Left kidney (tissue), 2 donors: ENCODE results near the gene SNED1. TPM values are rescaled to one million over a fixed set of nuclear protein-coding genes. Genes with fewer than 3 reads are reported as not detected.

ENCODE experiments used
- DNase-seq: peaks from one replicate; pipeline ENCODE4 v3.0.0-alpha.2; 2013
- polyA plus RNA-seq: library from polyadenylated mRNA; unstranded; fragments of 120-200 nt; gene quantifications from one replicate; pipeline ENCODE4 v1.2.1, GENCODE V29; 2013; ENCODE audit not compliant: insufficient read length

SNED1 gene
- polyA plus RNA-seq, 1 donor: 8.2 TPM

- DNase-seq: no peak
Observed at GRCh38 chr2:241006412-241006811, 8.0 kb downstream of the SNED1 start.

DNA sequence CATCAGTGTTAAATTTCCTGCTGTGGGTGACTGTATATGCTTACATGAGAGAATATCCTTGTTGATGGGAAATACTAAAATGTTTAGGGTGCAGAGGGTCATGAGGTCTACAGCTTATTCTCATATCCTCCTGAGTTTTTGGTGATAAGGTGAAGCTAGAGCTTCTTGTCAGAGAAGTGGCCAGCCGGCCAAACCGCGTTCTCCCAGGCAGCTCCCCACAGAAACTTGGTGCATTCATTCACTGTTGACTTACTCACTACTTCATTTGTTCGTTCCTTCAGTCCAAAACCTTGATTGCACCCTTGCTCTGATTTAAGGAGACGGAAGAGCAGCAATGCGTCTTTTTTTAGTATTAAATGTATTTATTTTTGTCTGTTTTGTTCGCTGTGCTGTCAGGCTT lies 8.7 kb downstream of the SNED1 start:
- no peak for DNase-seq

GRCh38 chr2:241007880-241008710 lies 9.7 kb downstream of the SNED1 start:
- no peak for DNase-seq

GRCh38 chr2:241008711-241009121 lies 10.3 kb downstream of the SNED1 start:
- no peak for DNase-seq

DNA sequence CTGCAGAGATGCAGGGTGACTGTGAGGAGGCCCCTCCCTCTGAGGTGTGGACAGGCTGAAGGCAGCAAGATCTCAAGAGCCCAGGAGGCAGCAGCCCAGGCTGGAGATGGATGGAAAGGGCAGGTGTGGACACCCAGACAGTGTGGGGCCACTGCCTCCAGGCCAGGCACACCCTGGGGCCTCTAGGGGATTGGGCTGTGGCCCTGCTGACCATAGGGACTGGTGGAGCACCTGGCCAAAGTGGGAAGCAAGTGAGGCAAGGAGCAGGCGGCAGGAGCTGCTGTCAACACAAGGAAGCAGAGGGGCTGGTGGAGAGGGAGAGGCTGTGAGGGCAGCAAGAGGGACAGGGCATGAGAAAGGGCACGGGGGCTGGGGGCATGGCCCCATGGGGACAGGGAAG lies 10.8 kb downstream of the SNED1 start:
- DNase-seq: no peak

- peak; percentile 51 for DNase-seq
Observed at GRCh38 chr2:241009601-241010530, 11.4 kb downstream of the SNED1 start.

- no peak for DNase-seq
Observed at GRCh38 chr2:241010531-241011295, 12.3 kb downstream of the SNED1 start.

DNA sequence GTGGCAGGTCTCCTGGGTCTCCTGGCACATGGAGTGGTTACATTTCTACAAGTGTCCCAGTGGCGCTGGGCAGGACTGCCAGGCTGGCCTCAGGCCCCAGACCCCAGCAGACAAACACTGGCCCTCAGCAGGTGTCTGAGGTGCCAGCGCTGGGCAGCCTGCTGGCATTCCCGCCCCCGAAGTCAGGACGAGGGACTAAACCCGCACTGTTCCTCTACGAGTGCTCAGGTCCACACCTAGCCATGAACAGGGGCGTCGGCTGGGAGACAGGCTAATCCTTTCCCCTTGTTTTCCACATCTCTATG lies 12.8 kb downstream of the SNED1 start:
- DNase-seq: no peak

DNA sequence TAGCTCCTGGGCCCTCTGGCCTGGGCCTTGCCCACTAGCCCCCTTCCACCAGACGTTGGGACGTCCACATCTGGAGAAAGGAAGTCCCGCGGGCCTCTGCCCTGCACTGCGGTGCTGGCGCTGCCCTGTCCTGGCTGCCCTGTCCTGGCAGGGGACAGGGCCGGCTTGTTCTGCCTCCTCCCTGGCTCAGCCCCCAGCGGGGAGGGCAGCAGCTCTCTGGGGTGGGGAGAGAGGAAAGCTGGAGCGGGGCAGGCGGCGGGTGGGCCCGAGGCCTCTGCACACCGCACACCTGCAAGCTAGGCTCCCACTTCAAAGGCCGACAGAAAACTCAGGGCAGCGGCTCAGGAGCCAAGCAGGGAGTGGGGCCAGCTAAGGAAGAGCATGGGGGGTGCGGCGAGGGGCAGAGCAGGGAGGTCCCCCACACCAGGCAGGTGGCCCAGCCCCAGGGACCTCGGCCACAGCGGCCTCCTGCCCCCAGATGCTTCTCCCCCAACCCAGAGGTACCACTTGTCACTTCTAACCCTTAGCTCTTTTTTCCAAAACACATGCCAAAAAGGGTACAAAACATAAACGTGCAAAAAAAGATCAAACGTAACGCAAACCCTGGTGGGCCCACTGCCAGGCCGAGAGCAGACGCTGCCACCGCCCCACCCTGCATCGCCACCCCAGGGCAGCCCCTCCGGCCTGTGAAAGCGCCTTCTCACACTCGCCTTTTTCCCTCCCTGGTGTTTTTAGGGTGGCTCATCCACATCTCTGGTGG lies 13.5 kb downstream of the SNED1 start:
- no peak for DNase-seq

- DNase-seq: no peak
Observed at GRCh38 chr2:241014224-241014623, 15.8 kb downstream of the SNED1 start.

DNA sequence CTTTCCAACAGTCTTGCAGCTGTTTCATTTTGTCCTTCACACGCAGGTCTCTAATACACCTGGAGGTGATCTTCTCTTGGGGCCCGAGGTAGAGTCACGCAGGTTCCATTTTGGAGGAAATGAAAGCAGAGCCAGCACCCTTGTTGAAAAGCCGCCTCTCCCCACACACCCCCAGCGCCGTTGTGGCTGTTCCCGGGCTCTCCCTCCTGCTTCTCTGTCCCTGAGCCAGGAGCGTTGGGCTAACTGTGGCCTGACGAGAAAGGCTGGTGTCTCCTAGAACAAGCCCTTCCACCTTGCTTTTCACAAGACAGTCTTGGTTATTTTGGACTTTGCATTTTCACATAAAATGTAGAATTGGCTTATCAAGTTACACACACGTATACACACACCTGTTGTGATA lies 16.3 kb downstream of the SNED1 start:
- no peak for DNase-seq

DNA sequence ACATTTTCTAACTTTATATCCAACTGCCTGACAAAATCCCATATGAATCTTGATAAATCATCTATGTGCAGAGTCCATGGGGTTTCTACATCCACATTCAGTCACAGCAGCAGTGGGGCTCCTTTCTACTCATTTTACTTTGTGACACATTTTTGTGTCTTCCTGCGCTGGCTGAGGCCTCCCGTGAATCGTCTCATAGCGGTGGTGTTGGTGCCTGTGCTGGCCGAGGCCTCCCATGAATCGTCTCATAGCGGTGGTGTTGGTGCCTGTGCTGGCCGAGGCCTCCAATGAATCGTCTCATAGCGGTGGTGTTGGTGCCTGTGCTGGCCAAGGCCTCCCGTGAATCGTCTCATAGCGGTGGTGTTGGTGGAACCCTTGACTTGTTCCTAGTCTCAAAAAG lies 17.0 kb downstream of the SNED1 start:
- no peak for DNase-seq

DNA sequence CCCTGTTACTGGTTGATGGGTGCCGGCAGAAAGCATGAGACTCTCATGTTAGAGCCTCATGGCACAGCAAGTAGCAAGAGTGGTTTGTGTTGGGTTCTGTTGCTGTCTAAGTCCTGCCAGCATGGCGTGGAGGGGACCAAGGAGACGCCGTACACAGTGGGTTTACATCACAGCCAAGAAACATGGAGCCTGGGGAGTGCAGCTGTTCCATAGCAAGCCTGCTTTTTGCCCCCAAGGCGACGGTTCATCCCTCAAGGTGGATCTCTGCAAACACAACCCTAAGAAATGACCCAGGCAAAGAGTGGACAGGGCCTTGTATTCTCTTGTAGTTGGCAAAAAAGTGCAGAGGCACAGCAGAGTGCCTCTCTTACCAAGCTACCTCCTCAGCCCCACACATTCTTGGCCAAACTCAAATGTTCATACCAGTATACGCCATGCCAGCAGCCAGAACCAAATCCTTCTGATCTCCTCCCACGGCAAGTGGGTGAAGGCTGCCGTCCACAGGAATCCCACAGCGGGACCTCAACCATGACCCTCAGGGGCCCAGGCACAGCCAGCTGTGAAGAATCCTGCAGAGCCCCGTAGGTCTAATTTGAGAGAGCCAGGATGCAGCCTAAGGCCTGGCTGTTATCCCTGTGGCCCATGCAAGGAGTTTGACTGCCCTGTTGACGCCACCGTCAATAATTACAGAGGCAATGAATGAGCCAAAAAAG lies 19.0 kb downstream of the SNED1 start:
- DNase-seq: no peak

- DNase-seq: no peak
Observed at GRCh38 chr2:241018051-241018891, 19.9 kb downstream of the SNED1 start.

GRCh38 chr2:241019441-241020139 lies 21.2 kb downstream of the SNED1 start:
- DNase-seq: no peak

DNA sequence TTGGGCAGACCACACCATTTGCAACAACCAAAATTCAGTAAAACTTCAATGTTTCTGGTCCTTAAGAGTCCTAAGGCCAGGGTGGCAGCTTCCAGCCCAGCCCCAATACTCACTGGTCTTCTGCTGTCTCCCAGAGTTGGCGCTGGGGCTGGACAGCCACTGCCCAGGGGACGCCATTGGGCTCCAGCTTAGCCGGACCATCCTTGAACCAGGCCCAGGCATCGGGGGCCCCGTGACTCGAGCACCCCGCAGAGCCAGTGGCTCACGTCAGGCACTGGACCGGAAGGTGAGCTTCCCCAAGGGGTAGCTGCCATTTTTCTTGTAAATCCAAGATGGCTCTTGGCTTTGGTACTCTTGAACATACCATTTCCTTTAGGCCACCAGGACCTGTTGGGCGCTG lies 21.8 kb downstream of the SNED1 start:
- DNase-seq: no peak

- DNase-seq: no peak
Observed at GRCh38 chr2:241020629-241021190, 22.3 kb downstream of the SNED1 start.

- no peak for DNase-seq
Observed at GRCh38 chr2:241025639-241026038, 27.2 kb downstream of the SNED1 start.
